Fibroblast of pulmonary artery (primary cell): ENCODE measurements around the gene RAB8B.
A peak's percentile ranks its signal among the peaks of the same experiment; 100 is the strongest.

Experiments used
- DNase-seq: peaks from one replicate; pipeline ENCODE4 v3.0.0-alpha.2; 2010; ENCODE audit warnings: low read depth
- H3K4me3 ChIP-seq: replicated peaks from 2 replicates; pipeline ENCODE4 v1.5.1; 2011; ENCODE audit warnings: low read depth, mild to moderate bottlenecking, control low read depth, low read length, moderate library complexity
- CTCF ChIP-seq: IDR thresholded peaks from 2 replicates; pipeline ENCODE4 v1.5.1; 2011; ENCODE audit warnings: mild to moderate bottlenecking, control low read depth, low read length, inconsistent platforms; ENCODE audit errors: missing control alignments

RAB8B gene

GRCh38 chr15:63218100-63218808, 28.8 kb downstream of the RAB8B start:
- no peak for TF ChIP-seq CTCF
- DNase-seq = peak; percentile 76
- H3K4me3 ChIP-seq = no peak overlapping the region

GRCh38 chr15:63219196-63219710, 29.8 kb downstream of the RAB8B start:
- TF ChIP-seq CTCF = no peak
- no peak for DNase-seq
- H3K4me3 ChIP-seq = no peak overlapping the region

- H3K4me3 ChIP-seq = no peak overlapping the region
- TF ChIP-seq CTCF = no peak
- peak; percentile 54 for DNase-seq
These were observed 31.9 kb downstream of the RAB8B start for GRCh38 chr15:63221346-63221745.

GRCh38 chr15:63223463-63223862, 34.1 kb downstream of the RAB8B start:
- no peak for DNase-seq
- no peak for TF ChIP-seq CTCF
- no peak overlapping the region for H3K4me3 ChIP-seq

- DNase-seq = no peak
- no peak for TF ChIP-seq CTCF
- H3K4me3 ChIP-seq = no peak overlapping the region
These were observed 36.0 kb downstream of the RAB8B start for GRCh38 chr15:63225381-63225780.

GRCh38 chr15:63226155-63226883, 36.9 kb downstream of the RAB8B start:
- DNase-seq = no peak
- no peak for TF ChIP-seq CTCF
- no peak overlapping the region for H3K4me3 ChIP-seq
